HG03378 (cell line): ENCODE data around the gene PRXL2C.
"Not testable (repeated sequence)": the region's sequence is repeated elsewhere in the genome, so short reads cannot be mapped to it uniquely, and the experiment has no call there.

Experiments
- ATAC-seq: cut with Tn5 transposase; IDR thresholded peaks from one replicate; pipeline ENCODE4 v1.9.1; 2021; ENCODE audit warnings: mild to moderate bottlenecking, moderate library complexity; ENCODE audit not compliant: unreplicated experiment

Gene PRXL2C, protein sequence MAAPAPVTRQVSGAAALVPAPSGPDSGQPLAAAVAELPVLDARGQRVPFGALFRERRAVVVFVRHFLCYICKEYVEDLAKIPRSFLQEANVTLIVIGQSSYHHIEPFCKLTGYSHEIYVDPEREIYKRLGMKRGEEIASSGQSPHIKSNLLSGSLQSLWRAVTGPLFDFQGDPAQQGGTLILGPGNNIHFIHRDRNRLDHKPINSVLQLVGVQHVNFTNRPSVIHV

GRCh38 chr9:96655198-96655851 is at the start of gene PRXL2C:
PRXL2C (minus strand) TSS chr9:96655317; CDS start chr9:96655281, 36 bp downstream.
- no peak for ATAC-seq

GRCh38 chr9:96700721-96701375 is 45.7 kb upstream of the PRXL2C start:
- ATAC-seq = not testable (repeated sequence)

- ATAC-seq = no peak
Measured at GRCh38 chr9:96691326-96691725, 36.2 kb upstream of the PRXL2C start.

- ATAC-seq = no peak
Measured at GRCh38 chr9:96688745-96689464, 33.8 kb upstream of the PRXL2C start.

- ATAC-seq = no peak
Measured at GRCh38 chr9:96688187-96688586, 33.1 kb upstream of the PRXL2C start.

DNA sequence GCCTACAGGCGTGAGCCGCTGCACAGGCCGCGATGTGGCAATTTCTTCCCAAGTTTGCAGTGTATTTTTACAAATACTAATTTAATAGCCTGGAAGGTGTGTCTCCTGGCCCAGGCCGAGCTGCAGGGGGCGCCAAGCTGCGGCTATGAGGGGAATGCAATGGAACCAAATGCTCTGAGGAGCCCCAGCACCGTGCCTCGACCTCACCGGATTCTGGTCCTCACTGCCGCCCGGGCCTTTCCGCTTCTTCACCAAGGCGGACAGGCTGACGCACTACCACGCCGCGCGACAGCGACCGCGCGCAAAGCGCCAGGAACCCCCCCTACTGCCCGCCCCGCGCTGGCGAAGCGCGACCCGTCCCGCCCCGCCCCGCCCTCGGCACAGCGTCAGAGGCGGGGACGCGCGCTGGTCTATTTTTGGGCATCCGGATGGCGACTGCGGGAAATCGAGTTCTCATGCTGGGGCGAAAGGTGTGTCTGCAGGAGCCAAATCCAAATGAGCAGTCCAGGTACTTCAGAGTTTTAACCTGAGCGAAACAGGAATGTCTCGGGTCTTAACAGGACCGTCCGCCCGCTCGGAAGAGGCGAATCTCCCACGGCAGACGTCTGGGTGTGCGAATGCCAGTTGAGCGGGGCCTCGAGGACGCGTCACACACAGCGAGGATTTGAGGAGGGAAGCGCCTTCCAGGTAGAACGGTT is 31.7 kb upstream of the PRXL2C start:
- ATAC-seq = no peak

GRCh38 chr9:96680812-96681499 is 25.8 kb upstream of the PRXL2C start:
- no peak for ATAC-seq

GRCh38 chr9:96674906-96675538 is 19.9 kb upstream of the PRXL2C start:
- no peak for ATAC-seq

- not testable (repeated sequence) for ATAC-seq
Measured at GRCh38 chr9:96673786-96674185, 18.7 kb upstream of the PRXL2C start.

DNA sequence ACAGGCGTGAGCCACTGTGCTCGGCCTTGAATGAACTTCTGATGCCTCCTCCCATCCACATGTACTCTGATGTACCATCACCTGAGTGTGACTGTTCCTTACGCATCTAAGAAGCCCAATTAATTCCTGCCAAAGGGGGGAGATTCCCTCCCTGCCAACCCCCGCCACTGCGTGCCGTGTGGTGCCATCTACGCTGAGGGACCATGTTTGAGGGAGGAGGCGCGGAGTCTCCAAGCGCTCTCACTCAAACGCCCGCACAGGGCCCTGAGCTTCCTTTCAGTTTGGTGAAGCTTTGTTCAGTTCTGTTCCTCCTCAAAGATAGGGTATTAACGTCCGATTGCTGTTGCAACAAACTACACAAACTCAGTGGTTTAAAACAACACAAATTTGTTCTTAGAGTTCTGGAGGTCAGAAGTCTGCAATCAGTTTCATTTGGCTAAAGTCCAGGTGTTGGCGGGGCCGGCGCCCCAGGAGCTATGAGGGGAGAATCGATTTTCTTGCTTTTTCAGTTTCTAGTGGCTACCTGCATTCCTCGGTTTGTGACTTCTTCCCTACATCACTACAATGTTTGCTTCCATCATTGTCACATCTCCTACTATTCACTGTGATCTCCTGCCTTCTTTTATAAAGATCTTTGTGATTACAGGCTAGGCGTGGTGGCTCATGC is 13.9 kb upstream of the PRXL2C start:
- ATAC-seq = no peak

- ATAC-seq = no peak
Measured at GRCh38 chr9:96667363-96667728, 12.2 kb upstream of the PRXL2C start.

GRCh38 chr9:96666653-96667362 is 11.7 kb upstream of the PRXL2C start:
- not testable (repeated sequence) for ATAC-seq

DNA sequence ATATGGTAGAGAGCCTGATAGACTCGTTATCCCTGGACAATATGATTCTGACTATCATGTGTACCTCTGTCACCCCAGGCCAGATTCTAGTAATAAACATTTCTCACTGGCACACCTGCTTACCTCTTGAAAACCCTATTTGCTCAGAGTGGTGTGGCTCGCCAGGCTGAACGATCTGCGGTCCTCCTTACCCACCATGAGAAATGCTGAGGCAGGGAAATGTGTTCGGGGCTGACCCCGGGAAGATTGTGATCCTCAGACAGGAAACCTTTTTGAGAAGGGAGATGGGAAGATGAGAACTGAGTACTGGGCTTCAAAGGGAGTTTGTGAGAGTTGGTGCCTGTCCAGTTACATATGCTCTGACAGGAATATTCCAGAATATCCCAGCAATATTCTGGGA is 10.7 kb upstream of the PRXL2C start:
- ATAC-seq = no peak

GRCh38 chr9:96663506-96664120 is 8.5 kb upstream of the PRXL2C start:
- no peak for ATAC-seq

DNA sequence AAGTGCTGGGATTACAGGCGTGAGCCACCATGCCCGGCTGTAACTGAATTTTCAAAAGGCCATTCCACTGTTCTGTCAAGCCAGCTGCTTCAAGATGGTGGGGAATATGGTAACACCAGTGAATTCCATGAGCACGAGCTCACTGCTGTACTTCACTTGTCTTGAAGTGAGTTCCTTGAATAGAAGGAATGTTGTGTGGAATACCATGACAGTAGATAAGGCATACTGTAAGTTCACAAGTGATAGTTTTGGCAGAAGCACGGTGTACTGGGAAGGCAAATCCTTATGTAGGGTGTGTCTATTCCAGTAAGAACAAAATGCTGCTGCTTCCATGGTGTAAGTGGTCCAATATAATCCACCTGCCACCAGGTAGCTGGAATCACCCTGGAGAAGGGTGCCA is 6.6 kb upstream of the PRXL2C start:
- no peak for ATAC-seq

GRCh38 chr9:96660692-96661248 is 5.7 kb upstream of the PRXL2C start:
- ATAC-seq = no peak

- ATAC-seq = no peak
Measured at GRCh38 chr9:96654450-96655197, 493 bp downstream of the PRXL2C start.
